Fibroblast of the aortic adventitia (primary cell): ENCODE results near the gene MTURN. TPM values are rescaled to one million over a fixed set of nuclear protein-coding genes. Genes with fewer than 3 reads are reported as not detected.

Experiments
- DNase-seq: peaks from one replicate; pipeline ENCODE4 v3.0.0-alpha.2; 2010; ENCODE audit warnings: low read depth
- H3K4me3 ChIP-seq: 2 replicates; pipeline ENCODE4 v1.5.1; 2011; ENCODE audit warnings: low read depth, mild to moderate bottlenecking, control low read depth, low read length, moderate library complexity
- CTCF ChIP-seq: IDR thresholded peaks from 2 replicates; pipeline ENCODE4 v1.5.1; 2011; ENCODE audit warnings: mild to moderate bottlenecking, low read length, control low read depth, inconsistent platforms; ENCODE audit not compliant: insufficient read depth
- total RNA-seq: library from RNA; depleted of rRNA; stranded (reverse); fragments of >200 nt; gene quantifications from 2 replicates; pipeline ENCODE4 v1.2.3, GENCODE V29; 2012; ENCODE audit warnings: low replicate concordance

MTURN gene
- total RNA-seq, 1 donor: 29.8 TPM

- DNase-seq: no peak
- no peak for TF ChIP-seq CTCF
- H3K4me3 ChIP-seq: no peak overlapping the region
Measured at GRCh38 chr7:30197438-30197837, 62.7 kb downstream of the MTURN start.

GRCh38 chr7:30199271-30199670 lies 64.5 kb downstream of the MTURN start:
- H3K4me3 ChIP-seq: no peak overlapping the region
- no peak for TF ChIP-seq CTCF
- DNase-seq: no peak

GRCh38 chr7:30200591-30200990 lies 65.8 kb downstream of the MTURN start:
- H3K4me3 ChIP-seq: no peak overlapping the region
- TF ChIP-seq CTCF: no peak
- no peak for DNase-seq

GRCh38 chr7:30201161-30201666 lies 66.4 kb downstream of the MTURN start:
- H3K4me3 ChIP-seq: no peak overlapping the region
- DNase-seq: no peak
- TF ChIP-seq CTCF: no peak

GRCh38 chr7:30201921-30202320 lies 67.1 kb downstream of the MTURN start:
- DNase-seq: no peak
- TF ChIP-seq CTCF: no peak
- H3K4me3 ChIP-seq: no peak overlapping the region

- H3K4me3 ChIP-seq: no peak overlapping the region
- DNase-seq: no peak
- TF ChIP-seq CTCF: no peak
Measured at GRCh38 chr7:30202671-30203070, 67.9 kb downstream of the MTURN start.

- no peak overlapping the region for H3K4me3 ChIP-seq
- DNase-seq: peak; percentile 31
- TF ChIP-seq CTCF: no peak
Measured at GRCh38 chr7:30206491-30206890, 71.7 kb downstream of the MTURN start.
